HUES6 (cell line): ENCODE results near the gene NAA35.

Experiments
- H3K27ac ChIP-seq: 2 replicates; pipeline ENCODE4 v1.7.0; 2013; ENCODE audit warnings: low read depth, mild to moderate bottlenecking, low read length, inconsistent platforms
- H3K27me3 ChIP-seq: 2 replicates; pipeline ENCODE4 v1.6.1; 2013; ENCODE audit warnings: low read length; ENCODE audit not compliant: control insufficient read depth, insufficient read depth
- H3K36me3 ChIP-seq: 2 replicates; pipeline ENCODE4 v1.6.1; 2013; ENCODE audit warnings: low read length; ENCODE audit not compliant: control insufficient read depth, insufficient read depth
- H3K4me1 ChIP-seq: 2 replicates; pipeline ENCODE4 v1.6.1; 2013; ENCODE audit warnings: low read length; ENCODE audit not compliant: control insufficient read depth, insufficient read depth
- H3K4me3 ChIP-seq: 2 replicates; pipeline ENCODE4 v1.5.1; 2013; ENCODE audit warnings: low read depth, low read length
- H3K9ac ChIP-seq: one replicate; pipeline ENCODE4 v1.6.1; 2013; ENCODE audit warnings: mild to moderate bottlenecking, low read length
- H3K9me3 ChIP-seq: 2 replicates; pipeline ENCODE4 v1.6.1; 2013; ENCODE audit warnings: low read depth, low read length; ENCODE audit not compliant: control insufficient read depth, insufficient read depth

Gene NAA35

GRCh38 chr9:86027767-86028166, 86.8 kb downstream of the NAA35 start:
- Histone ChIP-seq H3K4me3 (no peak overlapping the region), H3K9me3 (no peaks in the 10 kb centered on the region), H3K9ac (no peak overlapping the region), H3K27me3 (no peaks in the 10 kb centered on the region), H3K4me1 (no peaks in the 10 kb centered on the region), H3K27ac (no peak overlapping the region), H3K36me3 (peaks cover 73% of the 10 kb centered on the region)

- H3K4me1 ChIP-seq: peaks cover 5% of the 10 kb centered on the region; the same call in 1 of the 2 replicates
- H3K4me3 ChIP-seq: no peak overlapping the region
These were observed 94.2 kb downstream of the NAA35 start for GRCh38 chr9:86034863-86035734.

GRCh38 chr9:86035827-86036440, 95.0 kb downstream of the NAA35 start:
- Histone ChIP-seq H3K27me3 (no peaks in the 10 kb centered on the region), H3K4me1 (peaks cover 5% of the 10 kb centered on the region; the same call in 1 of the 2 replicates), H3K4me3 (no peak overlapping the region), H3K27ac (no peak overlapping the region), H3K9ac (no peak overlapping the region), H3K36me3 (peaks cover 45% of the 10 kb centered on the region), H3K9me3 (no peaks in the 10 kb centered on the region)

More at GRCh38 chr9:86034863-86035734, 94.2 kb downstream of the NAA35 start:
- Histone ChIP-seq H3K36me3 (peaks cover 45% of the 10 kb centered on the region), H3K27me3 (no peaks in the 10 kb centered on the region), H3K9me3 (no peaks in the 10 kb centered on the region), H3K9ac (no peak overlapping the region), H3K27ac (no peak overlapping the region)

GRCh38 chr9:86036555-86036954, 95.6 kb downstream of the NAA35 start:
- Histone ChIP-seq H3K36me3 (peaks cover 45% of the 10 kb centered on the region), H3K9ac (no peak overlapping the region)

GRCh38 chr9:86039991-86040860, 99.3 kb downstream of the NAA35 start:
- H3K4me3 ChIP-seq: no peak overlapping the region
- H3K9ac ChIP-seq: no peak overlapping the region
- H3K36me3 ChIP-seq: peaks cover 23% of the 10 kb centered on the region
- H3K27ac ChIP-seq: no peak overlapping the region
- H3K9me3 ChIP-seq: no peaks in the 10 kb centered on the region
- peaks cover 5% of the 10 kb centered on the region; the same call in 1 of the 2 replicates for H3K4me1 ChIP-seq
- no peaks in the 10 kb centered on the region for H3K27me3 ChIP-seq

More at GRCh38 chr9:86036555-86036954, 95.6 kb downstream of the NAA35 start:
- no peak overlapping the region for H3K27ac ChIP-seq
- no peak overlapping the region for H3K4me3 ChIP-seq
- no peaks in the 10 kb centered on the region for H3K27me3 ChIP-seq
- H3K4me1 ChIP-seq: peaks cover 5% of the 10 kb centered on the region; the same call in 1 of the 2 replicates
- no peaks in the 10 kb centered on the region for H3K9me3 ChIP-seq

GRCh38 chr9:86040861-86041155, 99.9 kb downstream of the NAA35 start:
- no peak overlapping the region for H3K9ac ChIP-seq
- peaks cover 4% of the 10 kb centered on the region; the same call in 1 of the 2 replicates for H3K4me1 ChIP-seq
- H3K36me3 ChIP-seq: peaks cover 18% of the 10 kb centered on the region
- no peak overlapping the region for H3K27ac ChIP-seq
- H3K4me3 ChIP-seq: no peak overlapping the region
- no peaks in the 10 kb centered on the region for H3K27me3 ChIP-seq
- no peaks in the 10 kb centered on the region for H3K9me3 ChIP-seq

- H3K4me3 ChIP-seq: no peak overlapping the region
- H3K4me1 ChIP-seq: no peaks in the 10 kb centered on the region; the same call in 1 of the 2 replicates
- H3K36me3 ChIP-seq: peaks cover 13% of the 10 kb centered on the region
- no peaks in the 10 kb centered on the region for H3K27me3 ChIP-seq
- no peak overlapping the region for H3K27ac ChIP-seq
- H3K9ac ChIP-seq: no peak overlapping the region
- H3K9me3 ChIP-seq: no peaks in the 10 kb centered on the region
These were observed 100.4 kb downstream of the NAA35 start for GRCh38 chr9:86041311-86041741.

GRCh38 chr9:86042199-86042978, 101.4 kb downstream of the NAA35 start:
- H3K27me3 ChIP-seq: no peaks in the 10 kb centered on the region
- peaks cover 12% of the 10 kb centered on the region for H3K36me3 ChIP-seq

GRCh38 chr9:86043586-86043985, 102.6 kb downstream of the NAA35 start:
- Histone ChIP-seq H3K36me3 (peaks cover 9% of the 10 kb centered on the region), H3K9me3 (no peaks in the 10 kb centered on the region), H3K27me3 (no peaks in the 10 kb centered on the region), H3K9ac (no peak overlapping the region), H3K27ac (no peak overlapping the region), H3K4me1 (no peaks in the 10 kb centered on the region), H3K4me3 (no peak overlapping the region)

More at GRCh38 chr9:86042199-86042978, 101.4 kb downstream of the NAA35 start:
- Histone ChIP-seq H3K9ac (no peak overlapping the region), H3K4me3 (no peak overlapping the region), H3K4me1 (no peaks in the 10 kb centered on the region), H3K9me3 (no peaks in the 10 kb centered on the region), H3K27ac (no peak overlapping the region)

- peaks cover 9% of the 10 kb centered on the region for H3K36me3 ChIP-seq
- no peak overlapping the region for H3K4me3 ChIP-seq
- H3K9me3 ChIP-seq: no peaks in the 10 kb centered on the region
- H3K4me1 ChIP-seq: no peaks in the 10 kb centered on the region
- H3K9ac ChIP-seq: no peak overlapping the region
- H3K27ac ChIP-seq: no peak overlapping the region
- no peaks in the 10 kb centered on the region for H3K27me3 ChIP-seq
These were observed 103.1 kb downstream of the NAA35 start for GRCh38 chr9:86043999-86044398.
